HG03060 (cell line): ENCODE measurements around the gene NABP1.

Source experiments
- ATAC-seq: cut with Tn5 transposase; IDR thresholded peaks from one replicate; pipeline ENCODE4 v1.9.1; 2021; ENCODE audit warnings: low read depth, moderate number of reproducible peaks; ENCODE audit not compliant: unreplicated experiment

Gene NABP1

GRCh38 chr2:191646163-191646902 is 31.6 kb upstream of the NABP1 start:
- ATAC-seq, result no peak

- ATAC-seq, result no peak
Observed at GRCh38 chr2:191649519-191649918, 28.4 kb upstream of the NABP1 start.

GRCh38 chr2:191650896-191651773 is 26.8 kb upstream of the NABP1 start:
- peak; percentile 94 for ATAC-seq

- no peak for ATAC-seq
Observed at GRCh38 chr2:191653667-191654391, 24.1 kb upstream of the NABP1 start.

GRCh38 chr2:191656391-191656790 is 21.5 kb upstream of the NABP1 start:
- ATAC-seq, result no peak

- ATAC-seq, result no peak
Observed at GRCh38 chr2:191656792-191657191, 21.1 kb upstream of the NABP1 start.

- ATAC-seq, result no peak
Observed at GRCh38 chr2:191657977-191658376, 20.0 kb upstream of the NABP1 start.

- ATAC-seq, result no peak
Observed at GRCh38 chr2:191659198-191659597, 18.7 kb upstream of the NABP1 start.

GRCh38 chr2:191660575-191660974 is 17.4 kb upstream of the NABP1 start:
- no peak for ATAC-seq

- no peak for ATAC-seq
Observed at GRCh38 chr2:191661097-191661924, 16.6 kb upstream of the NABP1 start.

- ATAC-seq, result no peak
Observed at GRCh38 chr2:191664823-191665677, 12.9 kb upstream of the NABP1 start.

- no peak for ATAC-seq
Observed at GRCh38 chr2:191666226-191666625, 11.7 kb upstream of the NABP1 start.

GRCh38 chr2:191666732-191667131 is 11.2 kb upstream of the NABP1 start:
- peak; percentile 46 for ATAC-seq

GRCh38 chr2:191670076-191670475 is 7.9 kb upstream of the NABP1 start:
- ATAC-seq, result peak; percentile 60

GRCh38 chr2:191670787-191671186 is 7.1 kb upstream of the NABP1 start:
- no peak for ATAC-seq

- ATAC-seq, result peak; percentile 56
Observed at GRCh38 chr2:191675807-191676721, 1.9 kb upstream of the NABP1 start.

GRCh38 chr2:191676790-191677645 is 918 bp upstream of the NABP1 start:
- peak; percentile 17 for ATAC-seq
